ENCODE data around the gene SORCS2.

The SORCS2 gene

DNA sequence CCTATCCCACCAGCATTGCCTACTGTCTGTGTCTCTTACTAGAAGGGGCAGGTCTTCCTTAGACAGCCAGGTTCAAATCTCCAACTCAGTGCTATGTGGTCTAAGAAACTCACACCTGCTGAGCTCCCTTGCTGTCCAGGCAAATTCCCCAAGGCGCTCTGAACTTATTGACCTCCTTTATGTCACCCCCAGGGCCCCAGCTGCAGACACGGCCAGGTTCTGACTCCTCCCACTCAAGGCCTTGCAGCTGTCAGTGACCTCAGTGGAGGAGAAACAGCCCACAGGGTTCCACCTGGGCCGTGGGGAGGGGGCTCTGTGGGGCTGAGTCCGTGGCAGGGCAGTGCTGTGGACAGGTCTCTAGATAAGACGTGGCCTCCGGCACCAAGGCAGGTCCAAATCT, 284.5 kb downstream of the SORCS2 start:
- no peak for DNase-seq (ENCODE audit: low read depth)

DNA sequence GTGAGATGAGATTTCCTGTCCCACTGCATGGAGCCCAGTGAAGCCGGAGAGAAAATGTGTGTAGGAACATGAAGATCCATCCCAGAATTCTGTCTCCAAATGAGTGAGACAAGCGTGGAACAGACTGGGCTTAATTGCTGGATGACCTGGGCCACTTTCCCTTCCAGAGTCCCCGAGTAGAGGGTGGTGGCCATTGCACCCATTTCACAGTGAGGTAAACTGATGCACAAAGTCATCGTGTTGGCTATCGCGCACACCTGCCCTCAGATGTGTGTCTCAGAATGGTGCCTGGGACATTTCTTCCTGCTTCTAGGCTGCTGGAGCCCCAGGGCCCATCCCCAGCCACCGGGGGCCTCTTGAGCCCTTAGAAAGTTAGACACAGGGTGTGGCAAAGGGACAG, 285.4 kb downstream of the SORCS2 start:
- no peak for DNase-seq (ENCODE audit: low read depth)

DNA sequence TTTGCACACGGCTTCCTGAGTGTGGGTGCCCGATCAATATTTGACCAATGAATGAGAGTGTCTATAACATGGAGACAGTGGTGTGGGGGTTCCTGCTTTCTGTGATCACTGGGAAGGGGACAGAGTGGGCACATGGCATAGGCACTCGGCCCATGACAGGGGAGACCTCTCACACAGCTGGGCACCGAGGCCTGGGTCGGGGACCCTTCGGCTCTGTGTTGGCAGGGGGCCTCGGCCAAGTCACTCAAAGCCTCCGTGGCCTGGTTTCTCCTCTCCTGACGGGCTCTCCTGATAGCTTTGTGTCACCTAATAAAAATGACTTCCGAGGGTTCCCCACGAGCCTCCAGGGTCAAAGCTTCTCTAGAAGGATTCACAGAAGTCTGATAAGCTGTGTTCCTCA, 286.3 kb downstream of the SORCS2 start:
- no peak for DNase-seq (ENCODE audit: low read depth)

DNA sequence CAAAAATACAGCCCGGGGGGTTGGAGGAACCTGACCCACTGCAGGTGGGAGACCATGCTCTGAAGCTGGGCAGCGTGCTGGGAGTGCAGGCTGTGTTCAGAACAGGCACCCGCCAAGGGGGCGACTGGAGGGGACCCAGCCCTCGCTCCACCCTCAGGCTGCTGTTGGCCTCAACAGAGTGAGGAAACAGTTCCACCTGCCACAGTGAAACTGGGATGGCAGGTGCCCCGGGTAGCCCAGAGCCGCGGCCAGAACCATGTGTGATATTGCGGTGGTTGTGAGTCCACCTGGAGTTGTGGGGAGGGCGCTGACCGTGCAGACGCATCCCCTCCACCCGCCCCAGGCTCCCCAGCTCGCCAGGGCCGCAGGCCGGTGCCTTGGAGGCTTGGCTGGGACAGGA, 288.1 kb downstream of the SORCS2 start:
- DNase-seq (ENCODE audit: low read depth) = no peak

DNA sequence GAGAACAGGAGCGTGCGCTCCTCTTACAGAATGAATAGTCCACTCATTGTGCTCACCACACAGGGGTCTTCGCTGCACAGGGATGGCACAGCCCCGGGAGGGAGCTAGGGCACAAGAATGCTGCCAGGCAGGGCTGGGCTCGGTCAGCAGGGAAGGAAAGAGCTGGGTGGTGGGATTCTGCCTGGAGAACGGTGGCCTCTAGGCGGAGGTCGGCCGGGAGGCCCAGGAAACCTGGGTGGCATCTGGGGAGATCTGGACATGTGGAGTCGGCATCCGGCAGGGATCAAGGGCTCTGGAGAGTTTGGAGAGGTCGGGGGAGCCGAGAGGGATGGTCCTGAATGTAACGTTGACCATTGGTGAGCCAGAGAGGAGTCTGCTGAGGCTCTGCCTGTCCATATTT, 288.9 kb downstream of the SORCS2 start:
- DNase-seq (ENCODE audit: low read depth) = no peak

DNA sequence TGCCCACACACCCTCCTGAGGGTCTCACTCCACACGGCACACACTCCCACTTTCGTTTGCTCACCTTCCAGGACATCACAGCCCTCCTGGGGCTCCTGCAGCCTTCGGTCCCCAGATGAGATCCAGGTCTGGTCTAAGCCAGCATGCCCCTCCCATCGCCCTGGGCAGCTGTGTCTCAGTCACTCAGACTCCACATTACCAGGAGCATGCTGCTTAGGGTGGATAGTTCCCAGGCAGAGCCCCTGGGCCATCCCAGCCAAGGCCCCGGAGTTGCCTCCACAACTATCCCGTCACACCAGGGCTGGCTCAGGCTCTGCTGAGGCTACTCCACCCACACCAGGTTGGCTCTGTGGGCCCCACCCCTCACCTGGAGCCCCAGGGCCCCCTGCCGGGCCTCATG, 292.8 kb downstream of the SORCS2 start:
- DNase-seq (ENCODE audit: low read depth) = no peak

DNA sequence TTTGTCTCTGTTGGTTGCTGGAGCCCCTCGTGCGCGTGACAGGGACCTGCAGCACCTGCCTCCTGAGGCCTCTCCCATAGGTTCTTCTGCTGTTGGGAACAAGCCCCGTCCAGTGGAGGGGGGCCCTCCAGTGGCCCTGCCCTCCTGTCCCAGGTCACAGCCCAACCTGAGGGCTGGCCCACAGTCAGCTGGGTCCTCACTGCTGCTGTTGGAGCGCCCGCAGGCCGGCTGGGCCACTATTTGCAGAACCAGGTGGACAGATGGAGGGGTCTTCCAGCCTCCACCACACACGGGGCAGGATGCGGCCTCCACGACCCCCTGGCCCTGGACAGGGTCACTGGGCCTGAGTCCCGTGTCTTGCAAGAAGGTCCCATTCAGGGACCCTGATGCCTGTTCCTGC, 293.8 kb downstream of the SORCS2 start:
- no peak for DNase-seq (ENCODE audit: low read depth)

DNA sequence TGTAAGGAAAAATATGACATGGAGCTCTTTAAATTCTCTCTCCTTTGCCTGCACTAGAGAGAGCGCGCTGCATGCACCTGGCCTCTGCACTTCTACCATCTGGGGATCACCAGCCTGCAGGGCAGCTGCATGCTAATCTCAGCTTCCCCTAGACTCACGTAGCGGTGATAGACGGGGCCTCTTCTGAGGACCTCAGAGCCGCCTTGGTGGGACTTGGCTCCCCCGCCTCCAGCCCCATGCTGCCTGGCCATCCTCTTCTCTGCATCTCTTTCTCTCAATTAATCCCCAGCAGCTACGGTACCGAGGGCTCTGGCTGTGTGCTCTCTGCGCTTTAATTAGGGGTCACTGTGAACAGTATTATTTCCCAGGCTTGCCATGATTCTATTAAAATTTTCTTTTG, 295.2 kb downstream of the SORCS2 start:
- DNase-seq (ENCODE audit: low read depth) = no peak

DNA sequence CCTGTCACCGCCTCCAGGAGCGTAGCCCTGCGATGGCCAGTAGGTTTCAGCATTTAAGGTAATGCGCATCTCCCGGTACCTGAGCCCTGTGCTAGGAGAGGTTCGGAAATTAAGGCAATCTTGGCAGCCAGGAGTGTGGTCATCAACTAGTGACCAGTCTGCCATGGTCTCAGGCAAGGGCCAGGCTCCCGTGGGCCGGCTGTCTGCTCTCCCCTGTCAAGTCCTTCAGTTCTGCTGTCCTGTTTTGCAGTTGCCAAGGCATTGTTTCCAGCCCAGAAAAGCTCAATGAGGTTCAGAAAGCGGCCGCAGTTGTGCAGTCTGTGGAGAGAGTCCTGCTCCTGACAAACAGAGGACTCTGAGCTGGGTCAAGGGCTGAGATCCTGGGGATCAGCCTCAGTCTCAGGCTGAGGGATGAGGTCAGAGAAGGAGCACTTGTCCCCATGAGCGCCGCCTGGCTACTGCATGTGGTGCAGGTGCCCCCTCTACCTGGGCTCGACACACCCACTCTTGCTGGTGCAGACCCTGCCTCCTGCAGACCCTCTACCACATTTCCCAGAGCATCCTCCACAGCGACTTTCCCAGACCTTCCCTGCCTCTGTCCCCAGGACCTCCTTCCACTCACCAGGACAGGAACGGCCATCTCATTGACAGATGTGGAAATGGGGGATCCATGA, 295.8 kb downstream of the SORCS2 start:
- no peak for DNase-seq (ENCODE audit: low read depth)

DNA sequence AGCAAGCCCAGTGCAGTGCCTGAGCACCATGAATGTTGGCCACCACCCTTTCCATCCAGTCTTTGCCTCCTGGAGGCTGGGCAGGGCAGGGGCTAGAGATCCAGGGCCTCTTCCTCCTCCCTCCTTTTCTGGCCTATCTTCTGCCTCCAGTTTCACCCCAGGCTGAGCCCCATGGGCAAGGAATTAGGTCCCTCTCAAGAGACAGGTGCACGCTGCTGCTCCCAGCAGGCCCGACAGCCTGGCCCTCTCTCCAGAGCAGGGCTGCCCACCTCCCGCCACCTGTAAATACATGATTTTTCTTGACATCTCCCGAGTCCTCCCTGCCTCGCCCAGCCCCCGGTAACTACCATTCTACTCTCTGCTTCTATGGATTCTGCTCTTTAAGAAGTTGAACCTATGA, 299.6 kb downstream of the SORCS2 start:
- DNase-seq (ENCODE audit: low read depth) = no peak

DNA sequence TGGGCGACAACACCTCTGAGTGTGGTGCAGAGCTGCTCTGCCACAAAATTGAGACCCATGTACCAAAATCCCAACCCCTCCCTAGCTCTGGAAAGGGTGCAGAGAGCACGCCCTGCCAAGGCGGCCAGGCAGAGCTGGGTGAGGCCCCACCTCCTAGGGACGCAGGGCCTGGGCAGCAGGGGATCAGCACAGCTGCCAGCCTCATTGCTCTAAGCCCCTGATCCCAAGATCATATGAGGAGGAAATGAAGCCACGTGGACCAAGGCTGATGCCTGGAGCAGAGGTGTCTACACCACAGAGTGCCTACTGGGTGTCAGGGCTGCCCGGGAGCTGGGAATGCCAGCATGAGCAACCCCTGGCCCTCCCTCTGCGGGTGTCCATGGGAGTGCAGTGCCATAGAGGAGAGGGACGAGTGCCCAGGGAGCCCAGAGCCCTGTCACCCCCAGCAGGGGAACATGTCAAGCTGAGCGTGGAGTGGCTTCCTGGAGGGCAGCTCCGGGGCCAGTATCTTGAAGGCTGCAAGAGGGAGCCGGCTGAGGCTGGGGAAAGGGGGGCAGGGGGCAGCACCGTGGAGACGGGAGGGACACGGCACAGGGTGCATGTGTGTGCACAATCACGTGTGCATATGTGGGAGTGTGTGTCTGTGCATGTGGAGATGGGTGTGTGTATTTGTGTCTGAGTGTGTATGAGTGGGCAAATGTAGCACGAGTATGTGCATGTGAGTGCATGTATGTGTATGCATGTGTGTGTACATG, 306.3 kb downstream of the SORCS2 start:
- no peak for DNase-seq (ENCODE audit: low read depth)

DNA sequence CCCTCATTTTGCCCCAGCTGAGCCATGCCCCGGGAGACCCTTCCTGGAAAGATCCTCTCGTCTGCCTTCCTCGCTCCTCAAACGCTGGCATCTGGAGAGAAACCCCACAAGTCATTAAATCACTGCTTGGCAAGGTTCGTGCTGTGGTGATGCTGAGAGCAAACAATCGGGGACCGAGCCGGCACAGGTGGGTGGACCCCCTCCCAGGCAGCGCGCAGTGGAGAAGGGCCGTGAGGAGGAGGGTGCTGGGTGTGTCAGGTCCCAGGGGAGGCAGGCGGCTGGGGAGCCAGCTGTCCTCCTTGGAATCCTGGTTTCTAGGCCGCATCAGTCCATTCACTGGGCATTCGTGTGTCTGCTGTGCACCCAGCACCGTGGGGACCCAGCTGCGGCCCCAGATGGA, 307.3 kb downstream of the SORCS2 start:
- no peak for DNase-seq (ENCODE audit: low read depth)

DNA sequence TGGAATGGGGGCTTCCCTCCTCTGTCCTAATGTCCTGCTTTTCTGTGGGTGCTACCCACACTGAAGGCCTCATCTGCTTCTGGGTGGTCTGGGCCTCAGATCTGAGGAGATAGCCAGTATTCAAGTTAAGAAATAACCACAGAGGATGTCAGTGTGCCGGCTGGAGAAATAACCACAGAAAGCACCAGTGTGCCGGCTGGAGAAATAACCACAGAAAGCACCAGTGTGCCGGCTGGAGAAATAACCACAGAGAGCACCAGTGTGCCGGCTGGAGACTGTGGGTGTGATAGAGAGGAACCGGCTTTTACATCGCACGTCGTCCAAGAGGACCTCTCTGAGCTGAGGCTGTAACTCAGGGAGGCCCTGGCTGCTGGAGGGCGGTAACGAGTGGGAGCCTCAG, 308.1 kb downstream of the SORCS2 start:
- no peak for DNase-seq (ENCODE audit: low read depth)

DNA sequence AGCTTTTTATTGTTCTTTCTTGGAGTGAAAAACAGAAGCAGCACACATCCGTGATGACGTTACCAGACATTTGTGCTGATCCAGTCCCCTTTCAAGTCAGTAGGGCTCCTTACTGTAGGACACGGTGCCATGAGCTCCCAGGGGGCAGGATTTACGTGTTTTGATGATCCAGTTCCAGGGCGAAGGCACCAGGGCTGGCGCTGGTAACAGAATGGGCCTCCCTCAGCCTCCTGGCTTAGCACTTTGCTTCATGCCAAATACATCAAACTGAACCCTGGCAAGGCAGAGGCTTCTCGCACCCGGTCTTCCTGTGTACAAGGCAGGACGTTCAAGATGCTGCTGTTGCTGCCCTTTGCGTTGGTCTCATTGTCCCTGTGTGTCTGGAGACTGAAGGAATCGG, 309.0 kb downstream of the SORCS2 start:
- DNase-seq (ENCODE audit: low read depth) = no peak

DNA sequence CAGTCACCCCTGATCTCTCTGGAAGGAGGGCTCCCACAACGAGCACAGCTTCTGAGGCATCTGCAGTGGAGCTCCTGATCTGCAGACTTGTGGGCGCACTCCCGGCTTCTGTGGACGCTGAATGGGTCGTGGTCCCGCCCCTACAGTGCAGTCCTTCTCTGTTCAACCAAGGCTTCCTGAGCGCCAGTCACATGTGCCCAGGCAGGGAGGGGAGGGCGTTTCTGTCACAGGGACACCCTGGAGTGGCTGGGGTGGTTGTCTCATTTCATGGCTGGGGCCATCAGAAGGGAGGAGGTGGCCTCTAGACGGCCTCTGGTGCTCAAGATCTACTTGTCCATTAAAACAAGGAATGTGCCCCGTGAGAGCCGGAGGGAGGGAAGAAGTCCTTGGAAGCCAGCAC, 309.5 kb downstream of the SORCS2 start:
- DNase-seq (ENCODE audit: low read depth) = no peak

DNA sequence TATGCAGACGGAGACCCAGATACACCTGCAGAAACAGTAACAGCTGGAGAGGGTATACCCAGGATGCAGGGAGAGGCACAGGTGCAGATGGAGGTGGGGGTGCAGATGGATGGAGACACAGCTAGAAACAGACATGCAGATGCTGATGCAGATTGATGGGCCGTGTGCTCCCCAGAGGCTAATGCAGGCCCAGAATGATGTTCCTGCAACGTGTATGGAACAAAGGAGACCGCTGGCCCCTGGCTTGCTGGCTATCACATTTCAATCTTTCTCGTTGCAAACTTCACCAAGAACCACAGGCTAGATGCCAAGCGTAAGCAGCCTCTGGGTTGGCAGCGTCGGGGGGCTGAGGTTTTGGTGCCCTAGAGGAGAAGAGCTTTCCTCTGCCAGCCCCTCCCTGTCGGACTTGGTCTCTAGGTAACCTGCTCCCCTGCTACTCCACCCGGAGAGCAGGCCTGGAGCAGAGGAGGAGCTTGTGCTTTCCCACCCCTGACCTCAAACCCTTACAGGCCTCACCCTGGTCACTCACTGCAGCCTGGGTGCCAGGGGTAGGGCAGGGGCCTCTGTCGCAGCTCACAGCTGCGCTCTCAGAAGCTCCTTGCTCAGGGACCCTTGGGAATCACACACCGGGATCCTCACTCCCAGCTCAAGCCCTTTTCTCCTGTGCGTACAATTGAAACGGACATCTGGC, 311.4 kb downstream of the SORCS2 start:
- no peak for DNase-seq (ENCODE audit: low read depth)

DNA sequence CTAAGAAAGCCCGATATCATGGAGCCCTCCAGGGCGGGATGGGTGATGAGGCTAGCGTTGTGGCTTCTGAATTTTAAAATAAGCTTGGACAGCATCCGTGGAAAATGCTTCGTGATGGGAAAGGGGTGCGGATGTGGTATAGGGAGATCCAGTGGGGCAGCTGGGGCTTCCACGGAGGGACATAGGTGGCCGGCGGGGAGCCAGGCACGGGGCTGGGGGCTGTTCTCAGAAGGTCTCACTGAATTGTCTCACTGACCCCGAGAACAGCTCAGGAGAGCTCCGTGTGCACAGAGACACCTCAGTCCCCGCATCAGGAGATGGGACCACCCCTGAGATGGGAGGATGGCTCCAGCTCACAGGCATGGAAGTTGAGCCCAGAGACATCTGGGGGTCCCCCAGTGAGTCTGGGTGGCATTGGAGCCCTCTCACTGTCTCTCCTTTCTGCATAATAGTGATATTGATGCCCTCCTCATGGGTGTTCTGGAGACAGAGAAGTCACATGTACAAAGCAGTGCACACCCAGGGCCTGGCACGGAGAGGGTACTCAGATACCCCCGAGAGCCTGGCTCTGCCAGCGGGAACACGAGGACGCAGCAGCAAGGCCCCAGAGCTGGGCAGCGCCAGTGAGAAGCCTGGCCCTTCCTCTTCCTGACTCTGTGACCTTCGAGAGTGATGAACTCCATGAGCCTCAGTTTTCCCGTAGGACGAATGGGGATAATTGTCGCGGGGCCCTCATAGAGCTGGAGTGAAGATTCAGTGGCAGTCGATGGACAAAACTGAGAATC, 313.0 kb downstream of the SORCS2 start:
- no peak for DNase-seq (ENCODE audit: low read depth)

DNA sequence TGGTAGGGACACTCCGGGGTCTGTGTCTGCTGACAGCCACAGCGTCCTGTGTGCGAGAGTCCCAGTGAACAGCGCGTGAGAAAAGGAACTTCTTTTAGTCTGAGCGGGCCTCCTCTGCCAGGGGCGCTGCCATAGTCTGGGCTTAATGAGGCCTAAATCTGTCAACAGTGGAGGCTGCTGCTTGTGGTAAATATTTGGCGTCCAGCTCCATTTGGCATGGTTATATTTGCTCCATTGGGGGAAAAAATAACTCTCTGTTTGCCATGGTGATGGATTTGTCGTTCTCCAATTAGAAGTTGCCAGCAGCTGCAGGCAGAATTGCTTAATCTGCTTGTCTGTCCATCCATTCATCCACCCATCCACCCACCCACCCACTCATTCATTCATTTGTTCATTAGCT, 313.8 kb downstream of the SORCS2 start:
- DNase-seq (ENCODE audit: low read depth) = peak; percentile 18

DNA sequence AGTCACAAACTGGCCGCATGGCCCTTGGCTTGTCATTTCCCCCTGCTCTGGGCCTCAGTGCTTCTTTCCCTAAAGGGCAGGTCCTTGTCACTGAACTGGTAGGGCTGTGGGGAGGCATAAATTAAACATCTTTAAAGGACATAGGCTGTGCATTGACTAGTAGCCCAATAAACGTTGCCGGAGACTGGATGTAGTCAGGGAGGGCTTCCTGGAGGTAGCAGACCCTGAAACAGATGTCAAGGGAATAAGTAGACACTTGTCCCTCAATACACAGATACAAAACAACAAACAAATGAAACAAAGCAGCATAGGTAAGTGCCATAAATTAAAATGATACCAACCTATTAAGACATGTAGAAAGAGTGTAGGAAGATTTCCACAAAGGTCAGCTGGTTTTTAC, 314.2 kb downstream of the SORCS2 start:
- no peak for DNase-seq (ENCODE audit: low read depth)

DNA sequence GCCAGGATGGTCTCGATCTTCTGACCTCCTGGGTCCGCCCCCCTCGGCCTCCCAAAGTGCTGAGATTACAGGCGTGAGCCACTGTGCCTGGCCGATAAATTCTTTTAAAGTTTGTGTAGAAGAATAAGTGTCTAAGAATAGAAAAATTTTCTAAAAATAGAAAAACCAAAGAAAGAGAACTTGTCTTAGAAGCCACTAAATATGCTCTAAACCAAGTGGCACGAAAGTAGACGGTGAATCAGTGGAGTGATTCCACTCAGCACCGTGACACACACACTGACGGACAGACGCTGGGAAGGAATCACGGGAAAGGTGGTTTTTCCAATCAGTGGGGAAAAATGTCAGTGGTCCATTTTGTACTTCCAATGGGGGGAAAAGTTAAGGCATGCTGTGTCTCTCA, 315.0 kb downstream of the SORCS2 start:
- DNase-seq (ENCODE audit: low read depth) = peak; percentile 18

DNA sequence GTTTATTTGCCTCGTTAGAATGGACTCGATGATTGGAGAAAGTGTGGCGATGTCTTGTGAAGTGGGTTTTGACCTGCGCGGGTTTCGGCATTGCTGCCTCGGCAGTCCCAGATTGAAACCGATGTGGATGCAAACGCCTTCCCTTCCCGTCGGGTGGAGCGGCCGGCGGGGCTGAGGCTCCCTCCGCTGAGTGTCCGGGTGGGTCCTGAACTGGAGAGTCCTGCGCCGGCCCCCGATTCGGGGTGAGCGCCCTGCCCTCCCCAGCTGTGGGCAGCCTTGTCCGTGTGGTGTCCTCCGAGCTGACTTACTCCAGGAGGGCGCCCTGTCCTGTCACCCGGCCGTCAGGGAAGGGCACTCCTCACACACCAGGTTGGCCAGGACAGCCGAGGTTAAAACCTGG, 317.7 kb downstream of the SORCS2 start:
- DNase-seq (ENCODE audit: low read depth) = no peak

DNA sequence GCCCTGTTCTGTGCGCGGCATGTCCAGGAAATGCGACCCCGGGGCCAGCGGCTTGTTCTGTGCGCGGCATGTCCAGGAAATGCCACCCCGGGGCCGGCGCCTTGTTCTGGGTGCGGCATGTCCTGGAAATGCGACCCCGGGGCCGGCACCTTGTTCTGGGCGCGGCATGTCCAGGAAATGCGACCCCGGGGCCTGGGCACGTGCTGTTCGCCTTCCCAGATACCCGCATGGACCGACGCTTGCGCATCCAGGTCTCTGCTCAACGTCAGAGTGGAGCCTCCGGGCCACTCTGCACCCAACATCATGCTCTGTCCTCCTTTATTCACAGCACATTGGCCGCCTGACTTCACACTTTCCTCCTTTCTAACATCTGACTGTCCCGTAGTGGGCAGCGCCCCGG, 318.2 kb downstream of the SORCS2 start:
- no peak for DNase-seq (ENCODE audit: low read depth)

DNA sequence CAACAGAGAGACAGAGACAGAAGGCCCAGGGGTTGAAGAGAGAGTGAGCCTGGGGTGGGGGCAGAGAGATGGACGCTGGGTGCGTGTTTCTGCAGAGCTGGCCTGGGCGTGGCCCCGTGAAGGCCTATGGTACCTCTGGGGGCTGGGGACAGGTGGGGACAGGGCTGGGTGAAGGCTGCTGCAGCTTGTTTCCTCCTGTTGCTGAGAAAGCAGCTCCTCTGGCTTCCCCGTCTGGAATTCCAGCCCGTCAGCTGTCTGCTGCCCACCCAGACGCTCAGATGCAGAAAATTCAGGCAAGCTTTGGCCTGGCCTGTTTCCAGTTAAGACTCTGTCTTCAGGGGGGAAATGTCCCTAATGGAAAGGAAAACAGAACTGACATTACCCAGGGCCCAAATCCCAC, 319.2 kb downstream of the SORCS2 start:
- DNase-seq (ENCODE audit: low read depth) = no peak

All from GM04504 (cell line).